CD4-positive, CD25-positive, alpha-beta regulatory T cell (primary cell): ENCODE data around the gene CCDC88A. TPM values are rescaled to one million over a fixed set of nuclear protein-coding genes. Genes with fewer than 3 reads are reported as not detected.

Experiments
- ATAC-seq, 2 donors: fragments of 150-1000 bp; cut with Tn5 transposase; one replicate each; pipeline ENCODE4 v1.10.0; 2021; ENCODE audit warnings: low read depth in 2 of 2, moderate number of reproducible peaks in 2 of 2, moderate library complexity in 1 of 2
- DNase-seq, 3 donors: peaks; one replicate each; pipeline versions ENCODE4 v3.0.0 to v3.0.0-alpha.2; 2012 to 2022; ENCODE audit warnings: mixed read lengths in 1 of 3
- H3K27ac ChIP-seq: one replicate; pipeline ENCODE4 v1.7.0; 2013; ENCODE audit warnings: mild to moderate bottlenecking, low read length; ENCODE audit not compliant: insufficient read depth, poor library complexity, severe bottlenecking
- H3K27me3 ChIP-seq: one replicate; pipeline ENCODE4 v1.7.0; 2013; ENCODE audit warnings: low read length; ENCODE audit not compliant: control insufficient read depth, insufficient read depth
- H3K36me3 ChIP-seq: one replicate; pipeline ENCODE4 v1.7.0; 2013; ENCODE audit warnings: mild to moderate bottlenecking, low read length, moderate library complexity; ENCODE audit not compliant: control insufficient read depth, insufficient read depth
- H3K4me1 ChIP-seq: 2 replicates; pipeline ENCODE4 v1.7.0; 2013; ENCODE audit warnings: mild to moderate bottlenecking, low read length; ENCODE audit not compliant: insufficient read depth, control insufficient read depth, poor library complexity, severe bottlenecking
- H3K4me3 ChIP-seq: one replicate; pipeline ENCODE4 v1.7.0; 2013; ENCODE audit warnings: low read depth, mild to moderate bottlenecking, low read length, moderate library complexity
- H3K9me3 ChIP-seq, 2 experiments: 1 replicate in 1 of 2; 2 replicates in 1 of 2; pipeline ENCODE4 v1.7.0; 2013; ENCODE audit warnings: low read length in 2 of 2, mild to moderate bottlenecking in 1 of 2, moderate library complexity in 1 of 2; ENCODE audit not compliant: control insufficient read depth in 2 of 2
- H3K27ac Mint-ChIP-seq, 3 donors: one replicate each; pipeline ENCODE4 v1.8.0; 2020 to 2022; ENCODE audit warnings: mild to moderate bottlenecking in 3 of 3, mixed read lengths in 3 of 3, moderate library complexity in 2 of 3
- H3K27me3 Mint-ChIP-seq: one replicate; pipeline ENCODE4 v1.8.0; 2022; ENCODE audit warnings: mild to moderate bottlenecking, mixed read lengths
- H3K36me3 Mint-ChIP-seq: one replicate; pipeline ENCODE4 v1.8.0; 2020; ENCODE audit warnings: mixed read lengths
- H3K4me1 Mint-ChIP-seq, 4 donors: one replicate each; pipeline ENCODE4 v1.8.0; 2020 to 2022; ENCODE audit warnings: mixed read lengths in 4 of 4, mild to moderate bottlenecking in 1 of 4
- H3K4me3 Mint-ChIP-seq, 4 donors: one replicate each; pipeline ENCODE4 v1.8.0; 2020 to 2022; ENCODE audit warnings: mild to moderate bottlenecking in 4 of 4, mixed read lengths in 4 of 4, moderate library complexity in 3 of 4
- H3K9me3 Mint-ChIP-seq, 7 donors: one replicate each; pipeline ENCODE4 v1.8.0; 2020 to 2022; ENCODE audit warnings: mixed read lengths in 7 of 7, mild to moderate bottlenecking in 3 of 7, moderate library complexity in 2 of 7
- polyA plus RNA-seq, 4 donors: library from polyadenylated mRNA; unstranded; fragments of 300-500 nt; fragmentation: Illumina TruSeq; gene quantifications; one replicate each; pipeline ENCODE4 v1.2.3, GENCODE V29; 2021
- total RNA-seq: library from RNA; stranded (reverse); gene quantifications from one replicate; pipeline ENCODE4 v1.2.3, GENCODE V29; 2022

The CCDC88A gene
- total and polyA plus RNA-seq, 5 donors from 2014 or later, result 1.4 to 19.1 (median 2.5) TPM

DNA sequence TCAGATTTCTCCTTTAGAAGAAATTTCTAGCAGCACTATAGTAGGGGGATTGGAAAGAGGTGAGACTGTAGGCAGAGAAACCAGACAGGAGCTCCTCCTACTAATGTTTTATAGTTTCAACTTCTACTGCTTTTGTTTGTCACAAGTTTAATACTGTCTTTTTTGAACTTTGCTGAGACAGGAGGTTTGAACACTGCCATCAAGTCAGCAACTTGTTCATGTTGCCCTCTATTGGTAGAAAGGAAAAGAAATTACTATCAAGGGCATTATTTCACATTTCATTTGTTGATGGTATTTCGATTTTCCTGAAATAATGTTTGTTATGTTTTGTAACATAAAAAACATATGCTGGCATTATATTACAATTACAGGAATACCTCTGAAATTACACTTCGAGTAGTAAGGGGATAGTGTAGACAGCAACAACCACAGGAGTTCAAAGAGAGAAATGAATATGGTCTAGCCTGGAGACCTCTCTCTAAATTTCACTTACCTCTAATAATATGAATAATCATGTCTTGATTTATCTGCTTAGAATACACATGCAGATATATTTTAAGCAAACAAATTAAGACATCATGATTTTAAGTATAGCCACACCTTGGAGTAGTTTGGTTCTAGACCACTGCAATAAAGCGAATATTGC is 12.4 kb upstream of the CCDC88A start:
- peak in 1 of 2 donors; percentile 58 for ATAC-seq
- Mint-ChIP-seq H3K27ac (no peak overlapping the region), H3K36me3 (no peaks in the 10 kb centered on the region), H3K27me3 (peaks cover 22% of the 10 kb centered on the region), H3K4me1 (peaks cover 0 to 6% (median 0%) of the 10 kb centered on the region in 4 donors), H3K4me3 (no peak overlapping the region), H3K9me3 (no peaks in the 10 kb centered on the region)
- Histone ChIP-seq H3K27ac (no peak overlapping the region), H3K4me3 (no peak overlapping the region), H3K4me1 (no peaks in the 10 kb centered on the region), H3K27me3 (no peaks in the 10 kb centered on the region), H3K9me3 (no peaks in the 10 kb centered on the region), H3K36me3 (no peaks in the 10 kb centered on the region)
- peak in 2 of 3 donors; percentile 46 to 63 for DNase-seq

GRCh38 chr2:55430211-55430975 is 10.7 kb upstream of the CCDC88A start:
- Mint-ChIP-seq H3K27me3 (peaks cover 31% of the 10 kb centered on the region), H3K9me3 (no peaks in the 10 kb centered on the region), H3K4me3 (peak overlapping the region in 1 of 4 donors; percentile 9), H3K27ac (no peak overlapping the region), H3K36me3 (no peaks in the 10 kb centered on the region), H3K4me1 (peaks cover 0 to 6% (median 0%) of the 10 kb centered on the region in 4 donors)
- H3K27me3 ChIP-seq, result no peaks in the 10 kb centered on the region
- H3K36me3 ChIP-seq, result no peaks in the 10 kb centered on the region
- no peak overlapping the region for H3K27ac ChIP-seq
- no peak for ATAC-seq
- H3K9me3 ChIP-seq, result no peaks in the 10 kb centered on the region
- H3K4me3 ChIP-seq, result no peak overlapping the region
- no peak for DNase-seq
- H3K4me1 ChIP-seq, result no peaks in the 10 kb centered on the region

DNA sequence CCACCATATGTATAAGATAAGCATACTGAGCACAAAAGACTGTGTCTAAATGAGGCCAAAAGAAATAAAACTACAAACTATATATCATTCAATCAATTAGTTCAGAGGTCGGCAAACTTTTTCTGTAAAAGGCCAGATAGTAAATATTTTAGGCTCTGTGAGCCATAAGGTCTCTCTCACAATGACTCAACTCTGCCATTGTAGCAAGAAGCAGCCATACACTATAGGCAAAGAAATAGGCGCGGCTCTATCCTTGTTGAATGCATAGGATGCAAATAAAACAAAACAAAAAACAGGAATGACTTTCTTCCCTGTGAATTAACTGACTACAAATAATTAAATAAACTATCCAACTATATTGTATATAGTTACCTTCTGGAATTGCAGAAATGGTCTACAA is 8.6 kb upstream of the CCDC88A start:
- Mint-ChIP-seq H3K9me3 (peaks cover 0 to 2% (median 0%) of the 10 kb centered on the region in 7 donors), H3K4me3 (no peak overlapping the region), H3K36me3 (no peaks in the 10 kb centered on the region), H3K4me1 (peaks cover 0 to 6% (median 0%) of the 10 kb centered on the region in 4 donors), H3K27ac (no peak overlapping the region), H3K27me3 (peaks cover 31% of the 10 kb centered on the region)
- DNase-seq (no peak), ATAC-seq (no peak)
- Histone ChIP-seq H3K4me3 (no peak overlapping the region), H3K4me1 (no peaks in the 10 kb centered on the region), H3K9me3 (no peaks in the 10 kb centered on the region), H3K36me3 (no peaks in the 10 kb centered on the region), H3K27ac (no peak overlapping the region), H3K27me3 (peaks cover 3% of the 10 kb centered on the region)

- H3K27me3 Mint-ChIP-seq, result peaks cover 38% of the 10 kb centered on the region
- DNase-seq (no peak), ATAC-seq (no peak)
- peaks cover 3% of the 10 kb centered on the region for H3K27me3 ChIP-seq
- no peaks in the 10 kb centered on the region for H3K36me3 ChIP-seq
- peaks cover 0 to 2% (median 0%) of the 10 kb centered on the region in 7 donors for H3K9me3 Mint-ChIP-seq
- no peak overlapping the region for H3K27ac Mint-ChIP-seq
- peak overlapping the region in 2 of 4 donors; percentile 5 to 64 for H3K4me3 Mint-ChIP-seq
- no peaks in the 10 kb centered on the region for H3K36me3 Mint-ChIP-seq
- peaks cover 1 to 11% (median 7%) of the 10 kb centered on the region in 4 donors for H3K4me1 Mint-ChIP-seq
- no peak overlapping the region for H3K27ac ChIP-seq
- H3K4me3 ChIP-seq, result no peak overlapping the region
- H3K9me3 ChIP-seq, result no peaks in the 10 kb centered on the region
- peaks cover 7% of the 10 kb centered on the region for H3K4me1 ChIP-seq
Observed at GRCh38 chr2:55425431-55425831, 5.8 kb upstream of the CCDC88A start.

DNA sequence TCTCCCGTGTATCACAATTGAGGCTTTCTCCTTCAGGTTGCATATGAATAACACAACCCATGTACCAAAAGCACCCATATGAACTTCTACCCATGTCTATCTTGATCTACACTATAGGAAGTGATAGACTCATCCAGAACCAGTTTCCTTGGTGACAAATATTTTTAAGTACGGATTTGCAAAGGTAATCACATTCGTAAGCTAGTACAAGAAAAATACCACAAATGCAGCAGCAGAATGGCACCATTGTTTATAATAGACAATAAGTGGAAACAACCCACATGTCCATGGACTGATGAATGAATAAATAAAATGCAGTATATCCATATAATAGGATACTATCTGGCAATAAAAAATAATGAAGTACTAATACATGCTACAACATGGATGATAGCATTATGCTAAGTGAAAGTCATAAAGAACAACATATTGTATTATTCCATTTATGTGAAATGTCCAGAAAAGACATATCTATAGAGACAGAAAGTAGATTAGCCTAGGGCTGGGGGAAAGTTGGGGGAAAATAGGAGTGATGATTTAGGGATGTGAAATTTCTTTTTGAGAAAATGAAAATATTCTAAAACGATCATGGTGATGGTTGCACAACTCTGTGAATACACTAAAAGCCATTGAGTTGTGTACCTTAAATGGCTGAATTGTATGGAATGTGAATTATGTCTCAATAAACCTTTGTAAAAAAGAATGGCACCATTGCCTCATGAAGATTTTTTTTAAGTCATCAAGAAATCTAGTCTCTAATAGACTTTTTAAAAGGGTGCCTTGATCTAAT is 3.4 kb upstream of the CCDC88A start:
- H3K36me3 Mint-ChIP-seq, result no peaks in the 10 kb centered on the region
- H3K27ac ChIP-seq, result no peak overlapping the region
- no peaks in the 10 kb centered on the region for H3K9me3 ChIP-seq
- H3K4me3 ChIP-seq, result no peak overlapping the region
- no peak overlapping the region for H3K27ac Mint-ChIP-seq
- DNase-seq, result no peak
- ATAC-seq, result no peak
- H3K27me3 Mint-ChIP-seq, result peaks cover 35% of the 10 kb centered on the region
- H3K9me3 Mint-ChIP-seq, result peaks cover 0 to 2% (median 0%) of the 10 kb centered on the region in 7 donors
- peak overlapping the region in 2 of 4 donors; percentile 28 to 84 for H3K4me3 Mint-ChIP-seq
- peaks cover 4 to 31% (median 22%) of the 10 kb centered on the region in 4 donors for H3K4me1 Mint-ChIP-seq
- H3K4me1 ChIP-seq, result peaks cover 19% of the 10 kb centered on the region
- H3K36me3 ChIP-seq, result no peaks in the 10 kb centered on the region
- peaks cover 3% of the 10 kb centered on the region for H3K27me3 ChIP-seq

- Mint-ChIP-seq H3K4me1 (peaks cover 4 to 37% (median 28%) of the 10 kb centered on the region in 4 donors), H3K36me3 (no peaks in the 10 kb centered on the region), H3K4me3 (peak overlapping the region; percentile 70 to 96 (median 82)), H3K27ac (no peak overlapping the region), H3K9me3 (peaks cover 0 to 2% (median 0%) of the 10 kb centered on the region in 7 donors), H3K27me3 (peaks cover 33% of the 10 kb centered on the region)
- H3K27me3 ChIP-seq, result peaks cover 3% of the 10 kb centered on the region
- no peak overlapping the region for H3K27ac ChIP-seq
- no peak overlapping the region for H3K4me3 ChIP-seq
- no peaks in the 10 kb centered on the region for H3K36me3 ChIP-seq
- peaks cover 19% of the 10 kb centered on the region for H3K4me1 ChIP-seq
- H3K9me3 ChIP-seq, result no peaks in the 10 kb centered on the region
- DNase-seq, result no peak
- no peak for ATAC-seq
Observed at GRCh38 chr2:55421326-55421725, 1.7 kb upstream of the CCDC88A start.

- peak overlapping the region; percentile 70 to 96 (median 94) for H3K4me3 Mint-ChIP-seq
- no peaks in the 10 kb centered on the region for H3K36me3 ChIP-seq
- no peaks in the 10 kb centered on the region for H3K36me3 Mint-ChIP-seq
- H3K9me3 Mint-ChIP-seq, result peaks cover 0 to 2% (median 0%) of the 10 kb centered on the region in 7 donors
- no peaks in the 10 kb centered on the region for H3K9me3 ChIP-seq
- H3K4me1 Mint-ChIP-seq, result peaks cover 4 to 37% (median 30%) of the 10 kb centered on the region in 4 donors
- H3K4me3 ChIP-seq, result peak overlapping the region; percentile 98
- peaks cover 28% of the 10 kb centered on the region for H3K27me3 Mint-ChIP-seq
- H3K27ac Mint-ChIP-seq, result peak overlapping the region in 1 of 3 donors; percentile 92
- H3K27me3 ChIP-seq, result peaks cover 3% of the 10 kb centered on the region
- H3K27ac ChIP-seq, result no peak overlapping the region
- DNase-seq, result no peak
- no peak for ATAC-seq
- H3K4me1 ChIP-seq, result peaks cover 19% of the 10 kb centered on the region
Observed at GRCh38 chr2:55420871-55421270, 1.2 kb upstream of the CCDC88A start.
